Forelimb muscle (tissue), 1 donor: Measurements from ENCODE around the gene CGB5. TPM values are rescaled to one million over a fixed set of nuclear protein-coding genes. Genes with fewer than 3 reads are reported as not detected.
A peak's percentile ranks its signal among the peaks of the same experiment; 100 is the strongest.

ENCODE experiments used
- DNase-seq: peaks from one replicate; pipeline ENCODE4 v3.0.0-alpha.2; 2013; ENCODE audit warnings: low read depth
- polyA plus RNA-seq: library from polyadenylated mRNA; unstranded; fragments of 120-200 nt; gene quantifications from one replicate; pipeline ENCODE4 v1.2.1, GENCODE V29; 2013; ENCODE audit not compliant: insufficient read length

CGB5 gene
- polyA plus RNA-seq, 1 donor, result not detected

DNA sequence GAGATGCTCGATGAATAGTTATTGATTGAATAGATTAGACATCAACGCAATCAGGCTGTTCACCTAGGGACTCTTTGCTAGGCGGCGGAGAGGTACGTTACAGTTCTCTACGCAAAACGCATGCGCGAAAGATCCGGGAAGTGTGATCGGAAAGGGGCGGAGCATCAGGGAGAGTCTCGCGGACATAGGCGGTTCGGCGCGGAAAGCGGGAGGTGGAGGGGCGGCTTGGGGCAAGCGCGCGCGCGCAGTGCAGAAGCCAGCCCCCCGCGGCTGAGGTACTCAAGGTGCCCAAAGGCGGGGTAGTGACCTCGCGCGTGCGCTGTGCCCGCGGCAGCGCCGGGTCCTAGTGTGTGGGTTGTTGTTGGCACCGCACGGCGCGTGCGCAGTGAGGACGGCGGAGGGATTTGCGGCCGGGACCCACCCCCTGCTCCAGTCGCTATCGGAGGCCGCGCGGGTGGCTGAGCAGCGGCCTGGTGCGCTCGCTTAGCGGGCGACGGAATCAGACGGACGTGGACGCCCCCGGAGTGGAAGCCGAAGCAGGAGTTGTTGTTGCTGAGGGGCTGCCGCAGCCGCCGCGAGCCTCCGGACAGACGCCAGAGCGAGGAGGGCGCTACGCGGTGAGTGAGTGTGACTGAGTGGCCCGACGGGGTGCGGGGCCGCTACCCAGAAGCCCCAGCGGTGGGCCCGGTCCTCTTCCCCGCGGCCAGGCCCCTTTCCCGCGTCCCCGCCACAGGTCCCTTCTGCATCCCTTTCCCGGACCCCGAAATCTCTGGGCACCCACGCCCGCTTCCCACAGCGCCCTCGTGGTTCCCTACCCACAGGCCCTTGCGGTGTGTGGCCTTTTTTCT is 41.6 kb downstream of the CGB5 start, which contains the start of gene SNRNP70:
Gene SNRNP70, plus strand, starts transcription at position 432 of the 848 bp plus-strand sequence. CDS start 964 bp downstream, outside the sequence.
- peak; percentile 97 for DNase-seq

DNA sequence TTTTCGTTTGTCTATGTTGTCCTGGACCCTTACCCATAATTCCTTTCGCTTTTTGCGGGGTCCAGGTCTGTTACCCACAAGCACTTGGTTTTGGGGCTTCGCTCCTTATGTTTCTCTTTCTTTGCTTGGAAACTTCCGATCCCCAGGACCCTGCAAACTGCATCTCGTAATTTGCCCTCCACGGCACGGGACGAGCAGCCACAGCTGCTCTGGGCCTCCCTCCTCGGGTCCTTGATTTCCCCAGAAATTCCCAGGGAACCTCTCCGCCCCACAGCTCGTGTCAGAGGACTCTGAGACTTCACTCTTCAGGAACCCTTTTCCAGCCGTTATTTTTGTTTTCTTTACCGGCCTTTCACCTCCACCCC is 42.2 kb downstream of the CGB5 start:
- DNase-seq, result no peak

DNA sequence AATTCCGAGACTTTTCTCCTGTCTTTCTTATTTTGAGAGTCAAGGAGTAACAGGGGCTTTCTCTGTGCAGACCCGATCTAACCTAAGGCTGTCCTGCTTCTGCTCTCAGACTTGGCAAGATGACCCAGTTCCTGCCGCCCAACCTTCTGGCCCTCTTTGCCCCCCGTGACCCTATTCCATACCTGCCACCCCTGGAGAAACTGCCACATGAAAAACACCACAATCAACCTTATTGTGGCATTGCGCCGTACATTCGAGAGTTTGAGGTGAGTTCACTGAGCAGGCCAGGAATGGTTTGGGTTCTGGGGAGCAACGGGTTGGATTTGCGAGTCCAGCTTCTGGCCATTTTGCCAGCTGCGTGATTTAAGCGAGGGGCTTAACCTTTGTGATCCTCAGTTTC is 42.6 kb downstream of the CGB5 start:
- no peak for DNase-seq

DNA sequence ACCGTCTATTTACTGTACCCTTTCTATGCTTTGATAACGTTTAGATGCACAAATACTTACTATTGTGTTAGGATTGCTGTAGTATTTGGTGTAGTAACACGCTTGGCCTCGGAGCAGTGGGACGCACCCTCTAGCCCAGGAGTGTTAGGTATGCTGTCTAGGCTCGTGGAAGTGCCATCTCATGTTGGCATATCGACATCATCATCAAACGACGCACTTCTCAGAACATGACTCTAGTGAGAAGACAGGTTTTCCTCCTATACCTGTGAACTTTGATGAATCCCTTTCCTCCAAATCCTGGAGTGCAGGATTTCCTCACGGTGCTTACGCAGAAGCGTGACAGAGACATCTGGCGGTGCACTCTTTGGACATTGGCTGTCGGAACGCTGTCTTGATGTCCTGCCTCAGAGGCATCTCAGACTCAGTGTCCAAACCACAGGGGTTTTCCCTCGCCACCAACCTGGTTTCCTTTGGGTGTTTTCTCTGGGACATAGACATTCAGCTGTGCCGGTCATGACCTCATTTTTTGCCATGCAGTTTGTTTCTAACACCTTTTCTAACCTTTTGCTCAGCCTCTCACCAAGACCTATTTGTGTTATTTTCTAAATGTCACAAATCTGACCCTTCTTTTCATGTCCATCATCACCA is 47.9 kb downstream of the CGB5 start:
- no peak for DNase-seq

DNA sequence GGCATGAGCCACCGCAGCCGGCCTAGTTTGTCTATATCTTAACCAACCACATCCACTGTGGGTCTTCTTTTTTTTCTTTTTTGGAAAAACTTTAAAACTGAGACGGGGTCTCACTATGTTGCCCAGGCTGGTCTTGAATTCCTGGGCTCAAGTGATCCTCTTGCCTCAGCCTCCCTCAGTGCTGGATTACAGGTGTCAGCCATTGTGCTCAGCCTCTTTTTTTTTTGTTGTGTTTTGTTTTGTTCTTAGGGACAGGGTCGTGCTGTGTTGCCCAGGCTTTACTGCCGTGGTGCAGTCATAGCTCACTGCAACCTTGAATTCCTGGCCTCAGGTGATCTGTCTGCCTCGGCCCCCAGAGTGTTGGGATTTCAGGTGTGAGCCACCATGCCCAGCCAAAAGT is 49.0 kb downstream of the CGB5 start:
- no peak for DNase-seq

Other genes starting within 250 kb of the CGB5 start
- 25.6 TPM for gene BCAT2, start 232.8 kb upstream of the CGB5 start, polyA plus RNA-seq
- gene HSD17B14, start 207.4 kb upstream of the CGB5 start, polyA plus RNA-seq, result 3.1 TPM
- 28.0 TPM for gene PLEKHA4, start 175.2 kb upstream of the CGB5 start, polyA plus RNA-seq
- 45.9 TPM for gene PPP1R15A, start 171.4 kb upstream of the CGB5 start, polyA plus RNA-seq
- not detected for gene TULP2, start 145.1 kb upstream of the CGB5 start, polyA plus RNA-seq
- 152 TPM for gene NUCB1, start 143.5 kb upstream of the CGB5 start, polyA plus RNA-seq
- 0.54 TPM for gene DHDH, start 110.1 kb upstream of the CGB5 start, polyA plus RNA-seq
- gene BAX, start 89.0 kb upstream of the CGB5 start, polyA plus RNA-seq, result 40.7 TPM
- gene FTL, start 78.5 kb upstream of the CGB5 start, polyA plus RNA-seq, result 520 TPM
- gene GYS1, start 50.5 kb upstream of the CGB5 start, polyA plus RNA-seq, result 89.0 TPM
- gene RUVBL2, start 50.0 kb upstream of the CGB5 start, polyA plus RNA-seq, result 55.3 TPM
- not detected for gene LHB, start 26.8 kb upstream of the CGB5 start, polyA plus RNA-seq
- gene CGB3, start 19.5 kb upstream of the CGB5 start, polyA plus RNA-seq, result not detected
- not detected for gene CGB2, start 12.0 kb upstream of the CGB5 start, polyA plus RNA-seq
- gene CGB1, start 7.0 kb upstream of the CGB5 start, polyA plus RNA-seq, result not detected
- not detected for gene CGB8, start 5.3 kb downstream of the CGB5 start, polyA plus RNA-seq
- 1.5 TPM for gene CGB7, start 13.9 kb downstream of the CGB5 start, polyA plus RNA-seq
- 6.5 TPM for gene NTF4, start 21.0 kb downstream of the CGB5 start, polyA plus RNA-seq
- 10.4 TPM for gene KCNA7, start 28.9 kb downstream of the CGB5 start, polyA plus RNA-seq
- gene SNRNP70, start 41.6 kb downstream of the CGB5 start, polyA plus RNA-seq, result 218 TPM
- 16.1 TPM for gene LIN7B, start 70.5 kb downstream of the CGB5 start, polyA plus RNA-seq
- gene C19orf73, start 75.3 kb downstream of the CGB5 start, polyA plus RNA-seq, result 0.33 TPM
- gene PPFIA3, start 75.7 kb downstream of the CGB5 start, polyA plus RNA-seq, result 7.8 TPM
- 178 TPM for gene HRC, start 111.5 kb downstream of the CGB5 start, polyA plus RNA-seq
- gene TRPM4, start 113.9 kb downstream of the CGB5 start, polyA plus RNA-seq, result 32.7 TPM